Activated naive CD4-positive, alpha-beta T cell treated with anti-CD3 and anti-CD28 coated beads, Interleukin-2, amount 50 U/mL, for 72 hours (primary cell): Measurements from ENCODE around the gene ZNF684. TPM values are rescaled to one million over a fixed set of nuclear protein-coding genes. Genes with fewer than 3 reads are reported as not detected.
"Not testable (repeated sequence)": the region's sequence is repeated elsewhere in the genome, so short reads cannot be mapped to it uniquely, and the experiment has no call there.

ENCODE experiments used
- ATAC-seq, 2 donors: fragments of 150-1000 bp; cut with Tn5 transposase; 2 replicates each; pipeline ENCODE4 v1.10.0; 2021; ENCODE audit warnings: mild to moderate bottlenecking in 2 of 2, moderate library complexity in 2 of 2
- DNase-seq, 2 donors: peaks; one replicate each; pipeline ENCODE4 v3.0.0; 2021 to 2022; ENCODE audit warnings: low spot score in 2 of 2
- H3K27ac Mint-ChIP-seq, 2 donors: one replicate each; pipeline ENCODE4 v1.8.0; 2022; ENCODE audit warnings: mild to moderate bottlenecking in 2 of 2, mixed read lengths in 2 of 2
- H3K36me3 Mint-ChIP-seq, 2 donors: one replicate each; pipeline ENCODE4 v1.8.0; 2022; ENCODE audit warnings: mixed read lengths in 2 of 2
- H3K9me3 Mint-ChIP-seq, 2 donors: one replicate each; pipeline ENCODE4 v1.8.0; 2022; ENCODE audit warnings: mixed read lengths in 2 of 2
- total RNA-seq, 2 donors: library from RNA; stranded (reverse); gene quantifications; one replicate each; pipeline ENCODE4 v1.2.3, GENCODE V29; 2022

ZNF684 gene
- total RNA-seq, 2 donors from 2014 or later, result 4.2 to 13.3 TPM

DNA sequence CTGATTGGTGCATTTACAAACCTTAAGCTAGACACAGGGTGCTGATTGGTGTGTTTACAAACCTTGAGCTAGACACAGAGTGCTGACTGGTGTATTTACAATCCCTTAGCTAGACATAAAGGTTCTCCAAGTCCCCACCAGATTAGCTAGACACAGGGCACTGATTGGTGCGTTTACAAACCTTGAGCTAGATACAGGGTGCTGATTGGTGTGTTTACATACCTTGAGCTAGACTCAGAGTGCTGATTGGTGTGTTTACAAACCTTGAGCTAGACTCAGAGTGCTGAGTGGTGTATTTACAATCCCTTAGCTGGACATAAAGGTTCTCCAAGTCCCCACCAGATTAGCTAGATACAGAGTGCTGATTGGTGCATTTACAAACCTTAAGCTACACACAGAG, 26.8 kb downstream of the ZNF684 start:
- ATAC-seq, result not testable (repeated sequence)

DNA sequence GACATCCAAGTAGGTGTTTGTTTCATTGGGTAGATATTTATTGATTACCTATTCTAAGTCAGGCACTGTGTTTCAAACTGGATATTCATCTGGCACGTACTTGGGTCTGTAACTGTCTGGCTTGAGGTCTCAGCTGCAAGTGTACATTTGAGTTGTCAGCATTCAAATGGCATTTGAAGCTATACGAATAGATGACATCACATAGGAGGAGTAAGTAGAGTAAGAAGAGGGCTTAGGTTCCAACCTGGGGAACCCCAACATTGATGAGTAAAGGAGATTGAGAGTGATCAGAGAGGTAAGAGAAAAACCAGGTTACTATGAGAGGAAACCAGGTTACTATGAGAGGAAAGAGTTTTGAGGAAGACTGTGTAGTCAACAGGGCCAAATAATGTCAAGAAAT, 30.7 kb downstream of the ZNF684 start:
- ATAC-seq, result peak; percentile 33 to 87

More for the DNA sequence above, 26.8 kb downstream of the ZNF684 start:
- not testable (repeated sequence) for DNase-seq, H3K9me3 Mint-ChIP-seq, H3K27ac Mint-ChIP-seq, H3K36me3 Mint-ChIP-seq

DNA sequence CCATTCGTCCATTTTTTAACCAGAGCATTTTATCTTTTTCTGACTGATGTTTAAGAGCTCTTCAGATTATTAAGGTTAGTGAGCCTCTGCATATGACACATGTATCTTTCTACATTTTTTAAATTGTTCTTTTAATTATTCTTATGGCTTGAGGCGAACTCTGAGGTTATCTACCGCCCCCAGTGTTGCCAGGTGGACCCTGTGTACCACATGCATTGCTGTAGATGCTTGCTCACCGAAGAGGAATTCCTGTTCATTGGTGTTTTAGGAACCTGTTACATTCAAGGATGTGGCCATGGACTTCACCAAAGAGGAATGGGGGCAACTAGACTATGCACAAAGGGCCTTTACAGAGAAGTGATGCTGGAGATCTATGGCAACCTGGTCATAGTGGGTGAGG, 31.8 kb downstream of the ZNF684 start:
- DNase-seq (no peak), ATAC-seq (no peak)
- Mint-ChIP-seq H3K9me3 (no peaks in the 10 kb centered on the region), H3K36me3 (no peaks in the 10 kb centered on the region), H3K27ac (no peak overlapping the region)

More for the DNA sequence above, 30.7 kb downstream of the ZNF684 start:
- no peaks in the 10 kb centered on the region for H3K9me3 Mint-ChIP-seq
- DNase-seq, result no peak
- no peaks in the 10 kb centered on the region for H3K36me3 Mint-ChIP-seq
- no peak overlapping the region for H3K27ac Mint-ChIP-seq

DNA sequence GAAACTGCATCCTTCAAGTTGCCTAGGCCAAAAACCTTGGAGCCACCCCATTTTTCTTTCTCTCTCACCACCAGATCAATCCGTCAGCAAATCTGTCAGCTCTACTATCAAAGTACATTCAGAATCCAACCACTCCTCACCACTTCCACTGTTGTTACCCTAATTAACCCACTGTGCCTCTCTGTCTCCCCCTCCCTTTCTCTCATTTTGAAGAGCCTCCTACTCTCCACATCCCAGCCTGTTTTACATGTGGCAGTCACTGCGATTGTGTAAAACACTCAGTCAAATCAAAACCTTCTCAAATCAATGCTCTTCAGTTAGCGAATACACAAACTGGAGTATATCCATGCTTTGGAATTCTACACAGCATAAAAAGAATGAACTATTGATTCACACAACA, 33.1 kb downstream of the ZNF684 start:
- DNase-seq, result no peak
- H3K36me3 Mint-ChIP-seq, result no peaks in the 10 kb centered on the region
- H3K27ac Mint-ChIP-seq, result no peak overlapping the region

DNA sequence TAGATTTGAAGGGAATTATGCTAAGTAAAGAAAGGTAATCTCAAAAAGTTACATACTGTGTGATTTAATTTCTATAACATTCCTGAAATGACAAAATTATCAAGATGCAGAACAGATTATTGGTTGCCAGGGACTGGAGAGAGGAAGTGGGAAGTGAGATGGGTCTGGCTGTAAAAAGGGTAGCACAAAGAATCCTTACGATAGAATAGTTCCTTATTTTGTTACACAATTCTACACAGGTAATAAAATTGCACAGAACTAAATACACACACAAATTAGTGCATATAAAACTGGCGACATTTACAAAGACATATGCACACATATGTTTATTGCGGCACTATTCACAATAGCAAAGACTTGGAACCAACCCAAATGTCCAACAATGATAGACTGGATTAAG, 33.5 kb downstream of the ZNF684 start:
- no peak overlapping the region for H3K27ac Mint-ChIP-seq
- no peaks in the 10 kb centered on the region for H3K36me3 Mint-ChIP-seq
- ATAC-seq, result no peak

More for the DNA sequence above, 33.1 kb downstream of the ZNF684 start:
- no peak for ATAC-seq
- no peaks in the 10 kb centered on the region for H3K9me3 Mint-ChIP-seq

DNA sequence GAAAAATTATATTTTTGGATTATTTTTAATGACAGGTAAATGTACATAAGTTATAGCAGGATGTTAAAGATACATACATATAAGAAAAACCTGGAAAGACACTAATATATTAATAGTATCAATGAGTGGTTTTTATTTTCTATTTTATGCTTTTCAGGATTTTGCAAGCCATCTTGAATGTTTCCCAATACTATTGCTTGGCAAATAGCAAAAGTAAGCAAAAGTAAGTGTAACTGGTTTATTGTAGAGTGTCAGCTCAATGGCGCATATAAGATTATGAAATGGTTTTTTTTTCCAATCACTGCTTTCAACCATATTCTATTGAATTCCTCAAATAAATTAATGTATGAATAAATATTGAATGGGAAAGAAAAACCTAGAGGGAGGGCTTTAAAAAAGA, 36.4 kb downstream of the ZNF684 start:
- Mint-ChIP-seq H3K27ac (no peak overlapping the region), H3K36me3 (no peaks in the 10 kb centered on the region), H3K9me3 (no peaks in the 10 kb centered on the region)
- DNase-seq, result no peak
- ATAC-seq, result no peak

More for the DNA sequence above, 33.5 kb downstream of the ZNF684 start:
- H3K9me3 Mint-ChIP-seq, result no peaks in the 10 kb centered on the region
- no peak for DNase-seq

DNA sequence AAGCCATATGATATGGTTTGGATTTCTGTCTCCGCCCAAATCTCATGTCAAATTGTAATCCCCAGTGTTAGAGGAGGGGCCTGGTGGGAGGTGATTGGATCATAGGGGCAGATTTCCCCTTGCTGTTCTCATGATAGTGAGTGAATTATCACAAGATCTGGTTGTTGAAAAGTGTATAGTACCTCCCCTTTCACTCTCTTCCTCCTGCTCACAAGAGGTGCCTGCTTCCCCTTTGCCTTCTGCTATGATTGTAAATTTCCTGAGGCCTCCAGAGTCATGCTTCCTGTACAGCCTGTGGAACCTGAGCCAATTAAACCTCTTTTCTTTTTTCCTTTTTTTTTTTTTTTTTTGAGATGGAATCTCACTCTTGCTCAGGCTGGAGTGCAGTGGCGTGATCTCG, 43.4 kb downstream of the ZNF684 start:
- not testable (repeated sequence) for H3K9me3 Mint-ChIP-seq, H3K27ac Mint-ChIP-seq, H3K36me3 Mint-ChIP-seq, ATAC-seq, DNase-seq

DNA sequence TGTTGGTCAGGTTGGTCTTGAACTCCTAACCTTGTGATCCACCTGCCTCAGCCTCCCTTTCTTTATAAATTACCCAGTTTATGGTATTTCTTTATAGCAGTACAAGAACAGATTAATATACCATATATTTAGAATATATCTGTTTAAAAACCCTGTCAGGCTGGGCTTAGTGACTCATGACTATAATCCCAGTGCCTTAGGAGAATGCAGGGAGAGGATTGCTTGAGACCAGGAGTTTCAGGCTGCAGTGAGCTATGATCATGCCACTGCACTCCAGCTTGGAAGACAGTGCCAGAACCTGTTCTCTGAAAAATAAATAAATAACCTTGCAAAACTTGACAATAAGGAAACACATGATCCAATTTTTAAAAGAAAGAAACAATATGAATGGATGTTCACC, 43.9 kb downstream of the ZNF684 start:
- ATAC-seq, result no peak
- no peak for DNase-seq
- Mint-ChIP-seq H3K9me3 (no peaks in the 10 kb centered on the region), H3K36me3 (no peaks in the 10 kb centered on the region), H3K27ac (no peak overlapping the region)

DNA sequence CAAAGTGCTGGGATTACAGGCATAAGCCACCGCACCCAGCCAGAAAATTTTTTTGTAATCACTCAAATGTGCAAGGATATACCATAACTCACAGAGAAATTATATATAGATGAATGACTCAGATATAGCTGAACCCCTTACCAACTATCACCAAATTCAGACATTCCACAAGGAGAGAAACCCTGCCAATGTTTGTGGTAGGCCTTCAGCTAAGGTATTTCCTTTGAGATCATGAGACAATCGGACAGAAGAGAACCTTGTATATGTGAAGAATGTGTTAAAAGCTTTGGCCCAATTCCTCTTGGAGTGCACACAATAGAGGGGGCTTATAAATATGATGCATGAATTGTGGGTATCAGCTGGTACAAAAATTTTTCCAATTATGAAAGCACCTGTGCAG, 50.7 kb downstream of the ZNF684 start:
- H3K36me3 Mint-ChIP-seq, result no peaks in the 10 kb centered on the region
- no peak for DNase-seq

DNA sequence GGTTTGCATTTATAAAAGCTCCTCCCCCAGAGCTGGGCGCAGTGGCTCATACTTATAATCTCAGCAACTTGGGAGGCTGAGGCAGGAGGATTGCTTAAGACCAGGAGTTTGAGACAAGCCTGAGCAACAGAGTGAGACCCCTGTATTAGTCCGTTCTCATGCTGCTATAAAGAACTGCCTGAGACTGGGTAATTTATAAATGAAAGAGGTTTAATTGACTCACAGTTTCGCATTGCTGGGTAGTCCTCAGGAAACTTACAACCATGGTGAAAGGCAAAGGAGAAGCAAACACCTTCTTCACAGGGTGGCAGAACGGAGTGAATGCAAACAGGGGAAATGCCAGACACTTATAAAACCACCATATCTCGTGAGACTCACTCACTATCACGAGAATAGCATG, 52.5 kb downstream of the ZNF684 start:
- no peak for DNase-seq
- Mint-ChIP-seq H3K36me3 (no peaks in the 10 kb centered on the region), H3K9me3 (no peaks in the 10 kb centered on the region), H3K27ac (peak overlapping the region; percentile 41 to 67)
- peak; percentile 55 to 74 for ATAC-seq

More for the DNA sequence above, 50.7 kb downstream of the ZNF684 start:
- Mint-ChIP-seq H3K9me3 (no peaks in the 10 kb centered on the region), H3K27ac (no peak overlapping the region)
- no peak for ATAC-seq

DNA sequence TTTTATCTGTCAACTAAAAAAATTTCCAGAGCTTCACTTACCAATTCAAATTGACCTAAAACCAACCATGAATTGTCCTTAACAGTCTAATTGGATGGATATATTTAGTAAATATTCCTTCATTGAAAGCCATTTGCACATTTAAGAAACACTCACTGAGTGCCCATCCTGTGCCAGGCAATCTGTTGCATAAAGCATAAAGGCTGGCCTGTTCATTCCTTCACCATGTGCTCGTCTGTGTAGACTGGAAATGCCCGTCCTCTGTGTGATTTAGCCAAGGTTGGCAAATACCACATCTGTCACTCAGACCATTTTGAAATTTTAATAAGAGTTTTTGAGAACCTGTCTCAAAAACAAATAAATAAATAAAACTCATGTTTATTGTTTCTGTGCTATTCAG, 57.1 kb downstream of the ZNF684 start:
- no peak overlapping the region for H3K27ac Mint-ChIP-seq

DNA sequence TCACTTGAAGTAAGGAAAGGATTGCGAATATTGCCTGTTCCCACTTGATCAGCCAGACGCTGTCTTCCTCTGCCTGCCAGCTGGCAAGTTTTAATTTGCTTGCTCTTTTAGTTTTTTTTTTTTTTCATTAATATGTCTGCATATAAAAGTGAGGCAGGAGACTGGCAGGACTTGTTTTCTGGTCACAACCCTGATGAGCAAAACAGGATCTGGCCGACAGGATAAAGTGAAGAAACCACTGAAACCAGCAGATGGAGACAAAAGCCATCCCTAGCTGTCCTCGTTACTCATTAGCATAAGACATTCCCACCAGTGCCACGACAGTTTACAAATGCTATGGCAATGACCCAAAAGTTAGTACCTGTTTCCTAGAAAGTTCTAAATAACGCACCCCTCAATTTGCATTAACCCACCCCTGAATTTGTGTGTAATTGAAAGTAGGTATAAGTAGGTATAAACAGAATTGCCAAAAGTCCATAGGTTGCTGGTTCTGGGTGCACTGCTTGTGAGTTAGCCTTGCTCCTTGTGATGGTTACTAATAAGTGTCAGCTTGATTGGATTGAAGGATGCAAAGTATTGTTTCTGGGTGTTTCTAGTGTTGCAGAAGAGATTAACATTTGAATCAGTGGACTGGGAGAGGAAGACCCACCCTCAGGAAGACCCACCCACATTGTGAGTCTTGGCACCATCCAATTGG, 60.8 kb downstream of the ZNF684 start:
- DNase-seq (no peak), ATAC-seq (peak in 1 of 2 donors; percentile 66)
- no peaks in the 10 kb centered on the region for H3K9me3 Mint-ChIP-seq
- H3K27ac Mint-ChIP-seq, result no peak overlapping the region
- no peaks in the 10 kb centered on the region for H3K36me3 Mint-ChIP-seq

More for the DNA sequence above, 57.1 kb downstream of the ZNF684 start:
- no peaks in the 10 kb centered on the region for H3K36me3 Mint-ChIP-seq
- no peaks in the 10 kb centered on the region for H3K9me3 Mint-ChIP-seq
- ATAC-seq (no peak), DNase-seq (no peak)

DNA sequence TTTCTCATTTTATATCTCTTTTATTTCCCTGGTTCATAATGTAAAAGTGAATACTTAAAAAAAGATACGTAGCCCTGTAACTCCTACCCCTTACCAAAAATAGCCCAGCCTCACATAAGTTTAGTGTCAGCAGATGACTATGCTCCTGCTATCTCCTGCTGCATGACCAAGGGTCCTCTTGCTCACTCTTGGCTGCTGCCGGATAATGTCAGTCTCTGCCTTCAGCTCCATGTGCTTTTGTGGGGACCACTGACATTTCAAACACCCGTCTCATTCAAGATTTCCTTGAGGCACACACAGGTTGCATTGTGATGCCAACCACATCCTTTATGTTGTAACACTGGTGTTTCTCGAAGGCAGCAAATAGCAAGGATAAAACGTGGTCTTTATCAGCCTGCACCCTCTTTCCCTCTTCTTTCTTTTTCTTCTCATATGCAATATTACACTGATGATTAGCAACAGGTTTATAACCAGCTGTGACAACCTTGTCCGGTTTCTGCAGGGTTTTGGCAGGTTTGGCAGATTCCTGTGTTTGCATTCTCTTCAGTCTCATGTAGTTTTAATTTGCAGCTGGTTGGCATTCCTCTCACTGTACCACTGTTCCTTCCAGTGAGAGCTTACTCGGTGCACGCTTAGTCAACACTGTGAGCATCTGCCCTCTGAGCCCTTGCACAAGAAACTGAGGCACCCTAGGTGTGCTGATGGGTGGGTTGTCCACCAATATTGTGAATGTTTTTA, 62.2 kb downstream of the ZNF684 start:
- Mint-ChIP-seq H3K36me3 (no peaks in the 10 kb centered on the region), H3K27ac (no peak overlapping the region), H3K9me3 (no peaks in the 10 kb centered on the region)
- peak in 1 of 2 donors; percentile 41 for ATAC-seq
- DNase-seq, result no peak

DNA sequence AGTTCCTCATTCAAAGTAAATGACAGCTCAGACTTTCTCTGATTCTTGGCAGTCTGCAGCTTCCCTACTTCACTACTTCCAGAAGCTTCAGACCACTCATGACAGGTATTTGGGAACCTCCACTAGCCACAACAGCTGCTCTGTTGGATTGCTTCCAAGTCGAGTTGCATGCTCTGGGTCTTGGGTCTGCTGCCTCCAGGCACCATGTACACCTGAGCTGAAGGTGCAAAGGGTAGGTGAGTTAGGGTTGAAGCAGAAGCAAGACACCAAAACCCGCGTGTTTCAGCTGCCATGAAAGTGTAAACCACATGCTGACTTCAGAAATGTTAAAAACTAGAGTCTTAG, 62.7 kb downstream of the ZNF684 start:
- no peak overlapping the region for H3K27ac Mint-ChIP-seq
- no peaks in the 10 kb centered on the region for H3K36me3 Mint-ChIP-seq
- ATAC-seq (no peak), DNase-seq (no peak)
- no peaks in the 10 kb centered on the region for H3K9me3 Mint-ChIP-seq

DNA sequence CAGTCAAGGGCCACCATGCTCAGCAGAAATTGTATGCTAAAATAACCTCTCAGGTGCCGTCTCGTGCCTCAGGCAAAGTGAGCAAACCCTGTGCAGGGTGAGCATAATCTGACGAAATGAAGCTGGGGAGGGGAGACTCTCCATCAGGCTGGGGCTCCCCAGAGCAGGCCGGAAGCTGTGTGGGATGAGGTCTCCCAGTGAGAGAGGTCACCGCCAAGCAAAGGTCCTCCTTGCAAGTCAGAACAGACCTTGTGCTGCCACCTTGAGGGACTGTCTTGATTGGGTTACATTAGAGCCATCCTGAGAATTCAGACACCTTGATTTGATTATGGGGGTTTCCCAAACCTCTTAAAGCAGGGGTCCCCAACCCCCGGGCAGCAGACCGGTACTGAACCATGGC, 64.2 kb downstream of the ZNF684 start:
- ATAC-seq, result no peak
- DNase-seq, result no peak
- Mint-ChIP-seq H3K36me3 (no peaks in the 10 kb centered on the region), H3K27ac (no peak overlapping the region), H3K9me3 (no peaks in the 10 kb centered on the region)
